ENCODE results near the gene MPL.
"Not testable (repeated sequence)": the region's sequence is repeated elsewhere in the genome, so short reads cannot be mapped to it uniquely, and the experiment has no call there.

The MPL gene

DNA sequence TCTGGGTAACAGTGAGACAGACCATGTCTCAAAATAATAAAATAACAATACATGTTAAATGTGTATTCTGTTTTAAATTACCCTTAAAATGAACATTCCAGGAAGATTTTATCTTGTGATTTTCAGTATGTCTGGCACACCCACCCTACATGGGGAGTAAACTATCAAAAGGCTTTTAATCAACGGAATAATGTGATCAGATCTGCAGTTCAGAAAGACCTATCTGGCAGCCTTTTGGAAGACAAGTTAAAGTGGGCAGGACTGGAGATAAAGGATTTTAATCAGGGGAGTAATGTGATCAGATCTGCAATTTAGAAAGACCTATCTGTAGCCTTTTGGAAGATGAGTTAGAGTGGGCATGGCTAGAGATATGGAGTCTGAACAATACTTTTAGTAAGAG, 41.9 kb downstream of the MPL start:
- DNase-seq (ENCODE audit: low spot score) = no peak

DNA sequence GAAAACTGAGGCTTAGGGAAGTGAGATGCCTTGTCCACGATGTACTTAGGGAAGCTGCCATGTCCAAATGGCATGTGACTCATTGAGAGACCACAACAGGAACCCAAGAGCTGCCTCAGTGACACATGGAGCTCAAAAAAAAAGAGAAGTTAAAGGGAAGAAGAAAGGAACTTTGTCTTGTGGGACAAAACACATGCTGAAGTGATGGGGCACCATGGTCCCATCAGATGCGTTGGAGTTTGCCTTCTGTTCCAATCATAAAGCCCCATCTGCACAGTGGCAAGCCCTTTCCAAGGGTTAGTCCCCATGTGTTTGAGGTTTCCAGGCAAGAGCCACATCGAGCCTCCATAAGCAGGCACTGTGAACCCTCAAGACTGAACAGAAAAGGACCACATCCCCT, 44.0 kb downstream of the MPL start:
- DNase-seq (ENCODE audit: low spot score) = no peak

GRCh38 chr1:43382027-43382779, 44.6 kb downstream of the MPL start:
- DNase-seq (ENCODE audit: low spot score) = peak; percentile 88

DNA sequence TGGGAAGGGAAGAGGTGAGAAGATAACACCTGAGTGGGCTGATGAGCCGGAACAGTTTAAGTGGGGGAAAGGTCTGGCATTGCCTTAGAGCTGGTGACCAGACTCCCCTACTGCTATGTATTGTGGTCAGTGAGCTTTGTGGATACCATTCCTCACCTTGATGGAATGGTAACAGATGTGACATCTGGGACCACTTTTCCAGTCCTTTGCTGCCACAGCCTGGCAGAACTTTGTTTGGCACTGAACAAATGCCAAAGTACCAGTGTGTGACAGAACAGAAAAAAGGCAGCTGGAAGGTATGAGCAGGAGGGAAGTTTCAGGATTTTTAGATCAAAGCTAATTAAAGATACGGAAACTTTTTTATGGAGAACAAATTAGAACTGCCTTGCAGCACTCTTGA, 45.8 kb downstream of the MPL start:
- no peak for DNase-seq (ENCODE audit: low spot score)

- DNase-seq (ENCODE audit: low spot score) = no peak
These were observed 49.1 kb downstream of the MPL start for GRCh38 chr1:43386676-43387075.

- no peak for DNase-seq (ENCODE audit: low spot score)
These were observed 50.5 kb downstream of the MPL start for GRCh38 chr1:43387976-43388599.

- no peak for DNase-seq (ENCODE audit: low spot score)
These were observed 51.0 kb downstream of the MPL start for GRCh38 chr1:43388613-43389012.

DNA sequence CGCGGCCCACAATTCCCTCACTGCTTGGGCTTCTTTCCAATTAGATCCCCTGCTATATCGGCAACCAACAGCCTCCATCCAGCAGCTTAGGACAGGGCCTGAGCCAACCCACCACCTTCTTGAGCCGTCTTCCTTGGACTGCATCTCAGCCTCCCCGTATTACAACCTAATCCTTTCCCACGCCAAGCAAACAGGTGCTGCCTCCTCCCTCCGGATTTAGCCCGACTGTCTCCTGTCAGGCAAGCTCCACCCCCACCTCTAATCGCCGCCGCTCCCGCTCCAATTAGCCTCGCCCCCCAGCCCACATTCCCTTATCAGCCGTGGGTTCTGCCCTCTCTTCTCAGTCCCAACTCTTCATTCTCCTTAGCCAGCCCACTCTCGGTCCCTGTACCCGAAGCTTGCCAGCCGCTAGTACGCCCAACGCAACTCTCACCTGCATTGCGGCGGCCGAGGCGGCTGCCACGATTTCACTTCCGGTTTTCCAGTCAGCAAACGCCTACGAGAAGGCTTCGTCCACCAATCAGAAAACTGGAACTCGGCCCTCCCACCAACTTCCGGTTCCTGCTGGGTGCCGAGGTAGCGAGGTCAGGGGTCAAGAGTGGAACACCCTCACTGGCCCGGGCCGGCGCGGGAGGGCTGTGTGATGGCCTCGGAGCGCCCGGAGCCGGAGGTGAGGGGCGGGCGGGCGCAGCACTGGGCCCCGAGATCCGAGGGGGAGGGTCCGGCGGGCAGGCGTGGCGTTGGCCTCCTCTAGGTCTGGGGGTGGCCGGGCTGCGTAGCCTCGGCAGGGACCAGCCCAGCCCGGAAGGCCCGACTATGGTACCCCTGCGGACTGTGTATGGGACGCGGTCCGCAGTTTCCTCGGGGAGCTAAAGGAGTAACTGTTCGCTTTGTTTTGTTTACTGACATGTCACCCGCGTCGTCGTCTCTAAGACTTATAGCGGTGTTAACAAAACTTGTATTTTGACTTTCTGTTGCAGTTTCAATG, 52.0 kb downstream of the MPL start, which contains the start of the genes MED8 and SZT2:
Gene MED8 (minus strand): TSS at position 475 of the 988 bp plus-strand sequence. CDS start 36 bp downstream, at position 439.
Gene SZT2 (plus strand): TSS at position 574 of the 988 bp plus-strand sequence. CDS start 70 bp downstream, at position 644.
- peak; percentile 93 for DNase-seq (ENCODE audit: low spot score)

DNA sequence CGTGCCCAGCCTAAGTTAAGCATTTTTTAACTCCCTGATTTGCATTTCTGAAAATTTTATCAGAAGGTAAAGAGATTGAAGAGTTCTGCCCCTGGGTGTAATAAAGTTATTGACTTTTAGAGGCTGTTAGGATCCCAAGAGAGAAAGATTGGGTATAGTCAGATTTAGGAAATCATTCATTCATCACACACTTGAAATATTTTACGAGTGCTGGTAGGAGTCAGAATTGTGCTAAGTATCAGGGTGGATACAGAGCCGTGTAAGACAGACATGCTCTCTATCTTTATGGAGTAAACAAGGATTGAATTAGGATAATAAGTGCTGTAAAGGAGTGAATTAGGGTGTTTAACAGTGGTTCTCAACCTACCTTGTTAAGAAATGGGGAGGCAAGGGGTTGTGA, 55.1 kb downstream of the MPL start:
- no peak for DNase-seq (ENCODE audit: low spot score)

DNA sequence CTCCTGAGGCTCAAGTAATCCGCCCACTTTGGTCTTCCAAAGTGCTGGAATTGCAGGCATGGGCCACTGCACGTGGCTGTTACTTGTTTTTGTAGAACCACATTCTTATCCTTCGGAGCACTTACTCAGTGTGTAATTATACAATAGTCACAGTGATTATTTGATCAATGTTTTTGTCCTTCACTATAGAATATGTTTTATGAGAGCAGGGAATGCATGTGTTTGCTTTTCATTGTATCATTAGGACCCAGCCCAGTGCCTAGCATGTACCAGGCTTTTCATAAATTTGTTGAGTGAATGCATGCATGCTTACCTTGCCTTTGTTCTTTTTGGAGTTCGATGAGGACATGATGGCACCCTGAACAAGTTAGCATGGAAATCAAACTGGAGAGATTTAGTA, 57.9 kb downstream of the MPL start:
- DNase-seq (ENCODE audit: low spot score) = no peak

- no peak for DNase-seq (ENCODE audit: low spot score)
These were observed 58.4 kb downstream of the MPL start for GRCh38 chr1:43396059-43396458.

DNA sequence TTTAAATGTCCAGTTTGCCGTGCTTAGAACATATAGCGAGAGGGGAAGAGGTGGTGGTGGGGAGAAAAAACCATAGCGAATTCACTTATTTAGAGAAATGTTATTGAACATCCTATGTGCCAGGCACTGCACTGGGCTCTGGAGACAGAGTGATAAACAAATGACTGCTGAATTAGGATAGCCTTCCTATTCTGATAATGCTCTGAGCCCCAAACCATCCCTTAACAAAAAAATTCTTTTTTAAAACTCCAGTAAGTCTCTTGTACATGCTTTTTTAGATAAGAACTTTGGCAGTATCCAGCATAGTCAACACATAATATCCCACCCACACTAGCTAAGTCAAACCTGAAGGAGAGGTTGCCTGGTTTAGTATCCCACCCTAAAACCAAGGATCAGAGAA, 60.6 kb downstream of the MPL start:
- no peak for DNase-seq (ENCODE audit: low spot score)

DNA sequence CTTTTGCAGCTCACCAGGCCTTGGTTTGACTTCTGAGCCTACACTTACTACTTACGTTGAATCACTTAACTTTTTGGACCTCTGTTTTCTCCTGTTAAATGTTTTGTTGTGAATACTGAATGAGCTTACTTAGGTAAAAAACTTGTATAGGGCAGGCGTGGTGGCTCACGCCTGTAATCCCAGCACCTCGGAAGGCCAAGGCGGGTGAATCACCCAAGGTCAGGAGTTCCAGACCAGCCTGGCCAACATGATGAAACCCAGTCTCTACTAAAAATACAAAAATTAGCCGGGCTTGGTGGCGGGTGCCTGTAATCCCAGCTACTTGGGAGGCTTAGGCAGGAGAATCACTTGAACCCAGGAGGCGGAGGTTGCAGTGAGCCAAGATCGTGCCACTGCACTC, 62.8 kb downstream of the MPL start:
- not testable (repeated sequence) for DNase-seq (ENCODE audit: low spot score)

DNA sequence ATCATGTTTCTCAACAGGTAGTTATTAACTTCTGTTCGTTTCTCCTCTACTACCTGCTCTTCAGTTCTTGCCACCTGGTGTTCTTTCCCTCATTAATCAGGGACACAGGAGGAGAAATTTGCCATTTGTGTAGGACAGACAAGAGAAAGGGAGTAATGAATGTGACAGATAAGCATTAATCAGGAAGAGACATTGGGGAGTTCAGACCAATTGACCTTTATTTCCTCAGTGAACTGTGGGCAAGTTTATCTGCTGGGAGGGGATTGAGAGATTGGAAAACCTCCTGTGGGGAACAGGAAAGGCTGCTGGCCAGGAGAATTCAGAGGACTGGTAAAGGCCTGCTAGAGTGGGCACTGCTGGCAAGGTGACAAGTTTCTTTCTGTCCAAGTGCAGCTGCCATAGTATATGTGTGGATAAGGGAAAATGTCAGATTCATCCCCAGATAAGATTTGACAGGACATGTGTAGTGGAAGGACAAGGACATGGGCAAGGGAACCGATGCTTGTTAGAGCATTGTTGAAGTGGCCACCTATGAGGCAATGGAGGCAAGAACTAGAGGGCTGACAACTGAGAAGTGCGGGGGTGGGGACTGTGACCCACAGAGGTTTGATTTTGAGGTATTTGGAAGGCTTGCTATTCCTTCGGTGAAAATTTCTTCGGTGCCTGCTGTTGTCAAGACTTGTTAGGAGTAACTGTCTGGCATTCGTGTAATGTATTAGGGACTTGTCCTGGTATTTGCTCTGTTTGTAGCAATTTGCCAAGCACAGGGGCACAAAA, 64.7 kb downstream of the MPL start:
- DNase-seq (ENCODE audit: low spot score) = no peak
